ENCODE data around the gene JARID2. TPM values are rescaled to one million over a fixed set of nuclear protein-coding genes. Genes with fewer than 3 reads are reported as not detected.

The JARID2 gene
- total RNA-seq, 4 donors from 2014 or later: 11.6 to 22.5 (median 16.4) TPM

DNA sequence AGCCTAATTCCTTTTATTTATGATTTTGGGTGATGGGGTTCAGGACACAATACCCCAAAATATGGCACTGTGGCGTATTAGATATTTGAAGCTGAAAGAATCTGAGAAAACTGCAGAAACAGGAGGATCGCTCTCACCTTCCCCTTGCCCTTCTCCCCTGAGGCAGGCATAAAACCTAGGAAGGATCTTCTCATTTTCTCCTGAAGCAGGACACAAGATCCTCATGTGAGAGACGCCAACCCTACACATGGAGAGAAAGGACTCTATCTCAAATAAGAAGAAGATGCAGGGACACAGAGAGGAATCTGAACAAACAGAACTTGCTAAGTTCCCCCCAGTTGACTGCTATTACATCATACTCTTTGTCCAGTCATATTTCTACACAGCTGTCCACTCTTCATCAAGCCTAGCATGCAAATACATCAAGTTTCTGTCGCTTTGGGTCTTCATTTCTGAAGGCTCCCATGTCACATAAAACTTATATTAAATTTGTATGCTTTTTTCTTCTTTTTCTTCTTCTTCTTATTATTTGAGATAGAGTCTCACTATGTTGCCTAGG lies 307.9 kb downstream of the JARID2 start:
- no peak for ATAC-seq
- intact Hi-C loops (cut with DNase I; ENCODE audit: low total_unique reads) (no loop called here), in situ Hi-C loops (cut with MboI; ENCODE audit: low sequenced_read_pairs in 4 of 4) (no loop called here)
- no peaks in the 10 kb centered on the region for H3K36me3 ChIP-seq
- H3K4me1 ChIP-seq: peaks cover 11 to 22% of the 10 kb centered on the region in 2 donors
- H3K27ac ChIP-seq: no peak overlapping the region
- no peak overlapping the region for H3K4me3 ChIP-seq
- no peaks in the 10 kb centered on the region for H3K27me3 ChIP-seq
- no peak for DNase-seq
- no peak for TF ChIP-seq POLR2A (IDR thresholded peaks at IDR 0.05)
- TF ChIP-seq, protein P1, sequence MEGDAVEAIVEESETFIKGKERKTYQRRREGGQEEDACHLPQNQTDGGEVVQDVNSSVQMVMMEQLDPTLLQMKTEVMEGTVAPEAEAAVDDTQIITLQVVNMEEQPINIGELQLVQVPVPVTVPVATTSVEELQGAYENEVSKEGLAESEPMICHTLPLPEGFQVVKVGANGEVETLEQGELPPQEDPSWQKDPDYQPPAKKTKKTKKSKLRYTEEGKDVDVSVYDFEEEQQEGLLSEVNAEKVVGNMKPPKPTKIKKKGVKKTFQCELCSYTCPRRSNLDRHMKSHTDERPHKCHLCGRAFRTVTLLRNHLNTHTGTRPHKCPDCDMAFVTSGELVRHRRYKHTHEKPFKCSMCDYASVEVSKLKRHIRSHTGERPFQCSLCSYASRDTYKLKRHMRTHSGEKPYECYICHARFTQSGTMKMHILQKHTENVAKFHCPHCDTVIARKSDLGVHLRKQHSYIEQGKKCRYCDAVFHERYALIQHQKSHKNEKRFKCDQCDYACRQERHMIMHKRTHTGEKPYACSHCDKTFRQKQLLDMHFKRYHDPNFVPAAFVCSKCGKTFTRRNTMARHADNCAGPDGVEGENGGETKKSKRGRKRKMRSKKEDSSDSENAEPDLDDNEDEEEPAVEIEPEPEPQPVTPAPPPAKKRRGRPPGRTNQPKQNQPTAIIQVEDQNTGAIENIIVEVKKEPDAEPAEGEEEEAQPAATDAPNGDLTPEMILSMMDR (IDR thresholded peaks at IDR 0.05 in 4 of 5, conservative IDR thresholded peaks at IDR 0.05 in 1 of 5): no peak
- H3K9me3 ChIP-seq: no peaks in the 10 kb centered on the region

GRCh38 chr6:15554728-15555100 lies 308.8 kb downstream of the JARID2 start:
- no peak for DNase-seq
- H3K9me3 ChIP-seq: no peaks in the 10 kb centered on the region
- intact Hi-C loops (cut with DNase I; ENCODE audit: low total_unique reads): no loop called here

DNA sequence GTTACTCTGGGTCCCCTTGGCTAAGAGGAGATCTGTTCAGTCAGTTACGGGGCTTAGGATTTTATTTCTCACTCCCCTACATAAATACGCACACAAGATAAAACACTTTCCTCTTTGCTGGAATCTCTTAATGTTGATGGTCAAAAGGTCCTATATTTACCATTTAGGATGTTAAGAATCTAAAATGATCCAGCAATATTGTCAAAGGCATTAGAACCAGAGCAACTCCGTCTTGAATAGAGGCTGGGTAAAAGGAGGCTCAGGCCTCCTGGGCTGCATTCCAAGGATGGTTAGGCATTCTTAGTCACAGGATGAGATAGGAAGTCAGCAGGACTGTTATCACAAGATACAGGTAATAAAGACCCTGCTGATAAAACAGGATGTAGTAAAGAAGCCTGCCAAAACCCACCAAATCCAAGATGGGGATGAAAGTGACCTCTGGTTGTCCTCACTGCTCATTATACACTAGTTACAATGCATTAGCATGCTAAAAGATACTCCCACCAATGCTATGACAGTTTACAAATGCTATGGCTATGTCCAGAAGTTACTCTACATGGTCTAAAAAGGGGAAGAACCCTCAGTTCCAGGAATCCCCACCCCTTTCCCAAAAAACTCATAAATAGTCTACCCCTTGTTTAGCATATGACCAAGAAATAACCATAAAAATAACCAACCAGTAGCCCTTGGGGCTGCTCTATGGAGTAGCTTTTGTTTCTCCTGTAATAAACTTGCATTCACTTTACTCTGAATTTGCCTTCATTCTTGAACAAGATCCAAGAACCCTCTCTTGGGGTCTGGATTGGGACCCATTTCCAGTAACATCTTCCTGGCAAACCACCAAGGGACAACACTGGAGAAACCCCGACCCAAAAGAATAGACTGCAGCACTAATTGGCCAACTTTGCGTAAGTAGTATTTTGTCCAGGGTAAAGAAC lies 309.5 kb downstream of the JARID2 start:
- no peaks in the 10 kb centered on the region for H3K9me3 ChIP-seq
- DNase-seq (no peak), ATAC-seq (peak in 1 of 2 donors; percentile 10)
- TF ChIP-seq, protein P1 (IDR thresholded peaks at IDR 0.05 in 4 of 5, conservative IDR thresholded peaks at IDR 0.05 in 1 of 5): no peak
- no peak for TF ChIP-seq POLR2A (IDR thresholded peaks at IDR 0.05)
- H3K27ac ChIP-seq: no peak overlapping the region
- peaks cover 11 to 18% of the 10 kb centered on the region in 2 donors for H3K4me1 ChIP-seq
- intact Hi-C loops (cut with DNase I; ENCODE audit: low total_unique reads): no loop called here
- H3K36me3 ChIP-seq: no peaks in the 10 kb centered on the region
- in situ Hi-C loops (cut with MboI; ENCODE audit: low sequenced_read_pairs in 4 of 4): no loop called here
- no peaks in the 10 kb centered on the region for H3K27me3 ChIP-seq
- no peak overlapping the region for H3K4me3 ChIP-seq

More at GRCh38 chr6:15554728-15555100, 308.8 kb downstream of the JARID2 start:
- Histone ChIP-seq H3K4me1 (peaks cover 11 to 22% of the 10 kb centered on the region in 2 donors), H3K36me3 (no peaks in the 10 kb centered on the region), H3K27ac (no peak overlapping the region), H3K27me3 (no peaks in the 10 kb centered on the region), H3K4me3 (no peak overlapping the region)
- in situ Hi-C loops (cut with MboI; ENCODE audit: low sequenced_read_pairs in 4 of 4): no loop called here
- TF ChIP-seq, protein P1 (IDR thresholded peaks at IDR 0.05 in 4 of 5, conservative IDR thresholded peaks at IDR 0.05 in 1 of 5): no peak
- no peak for TF ChIP-seq POLR2A (IDR thresholded peaks at IDR 0.05)
- no peak for ATAC-seq

DNA sequence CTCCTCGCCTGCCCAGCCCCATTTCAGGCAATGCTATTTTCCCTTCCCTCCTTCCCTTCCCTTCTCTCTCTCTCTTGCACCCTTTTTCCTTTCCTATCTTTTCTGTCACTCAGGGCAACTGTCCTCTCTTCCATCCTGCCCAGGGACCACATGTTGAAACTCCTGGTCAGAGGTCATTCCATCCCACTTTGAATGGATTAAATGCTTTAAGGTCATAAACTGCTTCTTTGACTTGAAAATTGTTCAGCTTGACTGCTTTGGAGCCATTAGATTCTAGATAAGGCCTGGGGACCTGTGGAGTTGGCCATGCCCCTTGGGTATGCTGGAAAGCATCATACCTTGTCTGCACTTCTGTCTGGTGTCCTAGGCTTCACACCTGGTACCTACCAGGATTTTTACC lies 310.8 kb downstream of the JARID2 start:
- Histone ChIP-seq H3K9me3 (no peaks in the 10 kb centered on the region), H3K27ac (no peak overlapping the region), H3K4me1 (peaks cover 5 to 7% of the 10 kb centered on the region in 2 donors), H3K27me3 (no peaks in the 10 kb centered on the region), H3K36me3 (no peaks in the 10 kb centered on the region), H3K4me3 (no peak overlapping the region)
- no peak for ATAC-seq
- in situ Hi-C loops (cut with MboI; ENCODE audit: low sequenced_read_pairs in 4 of 4) (no loop called here), intact Hi-C loops (cut with DNase I; ENCODE audit: low total_unique reads) (no loop called here)
- no peak for DNase-seq
- no peak for TF ChIP-seq POLR2A (IDR thresholded peaks at IDR 0.05)
- TF ChIP-seq, protein P1 (IDR thresholded peaks at IDR 0.05 in 4 of 5, conservative IDR thresholded peaks at IDR 0.05 in 1 of 5): no peak

Data from gastrocnemius medialis (tissue), 4 donors.